ENCODE results near the gene MOGAT2. TPM values are rescaled to one million over a fixed set of nuclear protein-coding genes. Genes with fewer than 3 reads are reported as not detected.

The MOGAT2 gene
- total RNA-seq, 1 experiment from 2014 or later, result 0.39 TPM

DNA sequence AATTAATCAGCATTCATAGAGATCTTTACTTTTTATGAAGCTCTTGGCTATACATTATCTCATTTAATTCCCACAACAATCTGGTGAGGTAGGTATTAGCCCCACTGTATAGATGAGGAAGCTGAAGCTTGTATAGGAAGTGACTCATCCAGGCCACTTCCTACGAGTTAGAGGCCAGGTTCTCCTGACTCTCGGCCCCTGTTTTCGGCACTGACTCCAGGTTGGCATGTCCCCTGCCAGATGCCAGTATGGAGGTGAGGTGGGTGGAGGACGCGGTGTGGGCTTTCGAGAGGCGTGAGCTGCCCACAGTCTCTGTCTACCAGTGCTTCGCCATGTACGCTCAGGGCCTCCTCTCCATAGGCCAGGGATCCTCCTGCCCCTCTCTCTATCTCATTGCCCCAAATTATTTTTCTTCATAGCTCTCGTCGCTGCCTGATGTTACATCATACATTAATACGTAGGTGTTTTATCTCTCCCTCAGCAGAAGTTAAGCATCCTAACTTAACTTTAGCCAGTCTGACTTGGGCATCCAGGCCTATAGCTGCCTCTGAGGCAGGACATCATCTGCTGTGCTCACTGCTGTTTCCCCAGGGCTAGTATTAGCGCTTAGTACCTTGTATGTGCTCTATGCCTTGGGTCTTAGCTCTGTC lies 59.9 kb downstream of the MOGAT2 start:
- DNase-seq, result no peak
- intact Hi-C loops (cut with micrococcal nuclease; ENCODE audit: unreplicated experiment), result no loop called here
- no TSS peak for BruUV-seq (replicated peaks)
- H3K4me1 Mint-ChIP-seq (ENCODE audit: low read depth, unreplicated experiment), result peaks cover 16% of the 10 kb centered on the region
- ChIA-PET POLR2A (no interaction called here), CTCF (interaction anchor here (1.4 kb wide), 1 partner anchor 9 kb away, joined by 3 read pairs; no protein-coding TSS in a partner anchor)
- peaks cover 13% of the 10 kb centered on the region for H3K36me3 ChIP-seq (ENCODE audit: control insufficient read depth, insufficient read depth, low read length)
- TF ChIP-seq, protein P1, sequence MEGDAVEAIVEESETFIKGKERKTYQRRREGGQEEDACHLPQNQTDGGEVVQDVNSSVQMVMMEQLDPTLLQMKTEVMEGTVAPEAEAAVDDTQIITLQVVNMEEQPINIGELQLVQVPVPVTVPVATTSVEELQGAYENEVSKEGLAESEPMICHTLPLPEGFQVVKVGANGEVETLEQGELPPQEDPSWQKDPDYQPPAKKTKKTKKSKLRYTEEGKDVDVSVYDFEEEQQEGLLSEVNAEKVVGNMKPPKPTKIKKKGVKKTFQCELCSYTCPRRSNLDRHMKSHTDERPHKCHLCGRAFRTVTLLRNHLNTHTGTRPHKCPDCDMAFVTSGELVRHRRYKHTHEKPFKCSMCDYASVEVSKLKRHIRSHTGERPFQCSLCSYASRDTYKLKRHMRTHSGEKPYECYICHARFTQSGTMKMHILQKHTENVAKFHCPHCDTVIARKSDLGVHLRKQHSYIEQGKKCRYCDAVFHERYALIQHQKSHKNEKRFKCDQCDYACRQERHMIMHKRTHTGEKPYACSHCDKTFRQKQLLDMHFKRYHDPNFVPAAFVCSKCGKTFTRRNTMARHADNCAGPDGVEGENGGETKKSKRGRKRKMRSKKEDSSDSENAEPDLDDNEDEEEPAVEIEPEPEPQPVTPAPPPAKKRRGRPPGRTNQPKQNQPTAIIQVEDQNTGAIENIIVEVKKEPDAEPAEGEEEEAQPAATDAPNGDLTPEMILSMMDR (IDR thresholded peaks at IDR 0.05; ENCODE audit: insufficient read depth in 1 of 2, low read depth in 1 of 2, low read length in 1 of 2, severe bottlenecking in 1 of 2, unreplicated experiment in 1 of 2), result no peak
- no peaks in the 10 kb centered on the region for H3K27me3 ChIP-seq (replicated peaks; ENCODE audit: control insufficient read depth, insufficient read depth, low read length)
- no peaks in the 10 kb centered on the region for H3K36me3 Mint-ChIP-seq (ENCODE audit: insufficient read depth, unreplicated experiment)
- no peak overlapping the region for H3K4me3 ChIP-seq (ENCODE audit: low read depth, low read length)
- H3K9me3 ChIP-seq, result no peaks in the 10 kb centered on the region
- no peaks in the 10 kb centered on the region for H3K27me3 Mint-ChIP-seq (ENCODE audit: insufficient read depth, unreplicated experiment)
- H3K4me1 ChIP-seq, result peaks cover 17% of the 10 kb centered on the region
- H3K9me3 Mint-ChIP-seq (ENCODE audit: unreplicated experiment), result no peaks in the 10 kb centered on the region
- no peak overlapping the region for H3K4me3 Mint-ChIP-seq (ENCODE audit: unreplicated experiment)
- H3K27ac Mint-ChIP-seq (ENCODE audit: unreplicated experiment), result peak overlapping the region; percentile 19

DNA sequence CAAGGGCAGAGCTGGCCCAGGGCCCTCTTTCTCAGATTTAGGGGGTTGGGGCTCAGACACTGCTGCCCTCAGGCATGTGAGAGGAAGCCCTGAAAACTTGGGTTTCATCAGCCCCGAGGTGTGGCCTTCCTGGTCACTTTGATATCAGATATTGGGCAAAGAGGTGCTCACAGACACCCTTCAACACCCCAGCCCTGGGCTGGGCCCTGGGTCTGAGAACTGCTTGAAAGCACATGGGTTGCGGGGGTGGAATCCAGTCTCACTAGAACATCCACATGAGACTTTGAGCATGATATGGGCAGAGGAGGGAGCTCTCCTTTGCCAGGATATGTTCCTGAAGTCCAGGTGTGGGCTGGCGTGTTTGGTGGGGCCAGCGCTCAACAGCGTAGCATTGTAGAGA lies 61.3 kb downstream of the MOGAT2 start:
- Mint-ChIP-seq H3K4me1 (ENCODE audit: low read depth, unreplicated experiment) (peaks cover 30% of the 10 kb centered on the region), H3K27me3 (ENCODE audit: insufficient read depth, unreplicated experiment) (no peaks in the 10 kb centered on the region), H3K27ac (ENCODE audit: unreplicated experiment) (no peak overlapping the region), H3K4me3 (ENCODE audit: unreplicated experiment) (no peak overlapping the region), H3K9me3 (ENCODE audit: unreplicated experiment) (no peaks in the 10 kb centered on the region), H3K36me3 (ENCODE audit: insufficient read depth, unreplicated experiment) (no peaks in the 10 kb centered on the region)
- ChIA-PET CTCF (interaction anchor here (0.7 kb wide), 2 partner anchors 10 to 30 kb away, joined by 4 to 5 read pairs; partner anchors contain the start of gene DGAT2), POLR2A (no interaction called here)
- no peaks in the 10 kb centered on the region for H3K9me3 ChIP-seq
- no peak for DNase-seq
- no peaks in the 10 kb centered on the region for H3K27me3 ChIP-seq (replicated peaks; ENCODE audit: control insufficient read depth, insufficient read depth, low read length)
- H3K36me3 ChIP-seq (ENCODE audit: control insufficient read depth, insufficient read depth, low read length), result peaks cover 13% of the 10 kb centered on the region
- intact Hi-C loops (cut with micrococcal nuclease; ENCODE audit: unreplicated experiment), result no loop called here
- no peak overlapping the region for H3K4me3 ChIP-seq (ENCODE audit: low read depth, low read length)
- peaks cover 31% of the 10 kb centered on the region for H3K4me1 ChIP-seq
- TF ChIP-seq, protein P1 (IDR thresholded peaks at IDR 0.05; ENCODE audit: insufficient read depth in 1 of 2, low read depth in 1 of 2, low read length in 1 of 2, severe bottlenecking in 1 of 2, unreplicated experiment in 1 of 2), result no peak
- no TSS peak for BruUV-seq (replicated peaks)

DNA sequence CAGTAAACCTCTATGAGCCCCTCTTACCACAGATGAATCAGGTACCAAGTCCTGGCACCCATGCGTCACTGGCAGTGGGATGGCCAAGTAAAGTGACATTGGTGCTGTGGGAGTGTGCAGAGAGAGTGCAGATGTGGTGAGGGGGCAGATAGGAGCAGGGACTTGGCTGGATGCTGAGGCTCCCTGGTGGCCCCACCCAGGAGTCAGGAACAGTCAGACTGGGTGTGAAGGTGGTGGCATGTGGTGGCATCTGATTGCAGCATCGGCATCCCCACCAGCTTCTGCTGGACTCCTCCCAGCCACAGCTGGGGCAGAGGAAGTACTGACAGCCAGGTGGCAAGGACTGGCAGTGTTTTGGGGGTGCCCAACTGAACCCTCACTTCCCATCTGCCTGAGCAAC lies 62.3 kb downstream of the MOGAT2 start:
- ChIA-PET POLR2A (no interaction called here), CTCF (interaction anchor here (0.5 kb wide), 1 partner anchor 281 kb away, joined by 3 read pairs; no protein-coding TSS in a partner anchor)
- no TSS peak for BruUV-seq (replicated peaks)
- no peaks in the 10 kb centered on the region for H3K9me3 ChIP-seq
- peaks cover 11% of the 10 kb centered on the region for H3K36me3 ChIP-seq (ENCODE audit: control insufficient read depth, insufficient read depth, low read length)
- no peaks in the 10 kb centered on the region for H3K27me3 ChIP-seq (replicated peaks; ENCODE audit: control insufficient read depth, insufficient read depth, low read length)
- TF ChIP-seq, protein P1 (IDR thresholded peaks at IDR 0.05; ENCODE audit: insufficient read depth in 1 of 2, low read depth in 1 of 2, low read length in 1 of 2, severe bottlenecking in 1 of 2, unreplicated experiment in 1 of 2), result no peak
- no peak for DNase-seq
- H3K4me1 Mint-ChIP-seq (ENCODE audit: low read depth, unreplicated experiment), result peaks cover 40% of the 10 kb centered on the region
- peaks cover 41% of the 10 kb centered on the region for H3K4me1 ChIP-seq
- intact Hi-C loops (cut with micrococcal nuclease; ENCODE audit: unreplicated experiment), result no loop called here
- H3K4me3 Mint-ChIP-seq (ENCODE audit: unreplicated experiment), result no peak overlapping the region
- H3K4me3 ChIP-seq (ENCODE audit: low read depth, low read length), result no peak overlapping the region
- H3K9me3 Mint-ChIP-seq (ENCODE audit: unreplicated experiment), result no peaks in the 10 kb centered on the region
- H3K27me3 Mint-ChIP-seq (ENCODE audit: insufficient read depth, unreplicated experiment), result no peaks in the 10 kb centered on the region
- peak overlapping the region; percentile 35 for H3K27ac Mint-ChIP-seq (ENCODE audit: unreplicated experiment)
- no peaks in the 10 kb centered on the region for H3K36me3 Mint-ChIP-seq (ENCODE audit: insufficient read depth, unreplicated experiment)
